ENCODE data around the gene KASH5.

Gene KASH5

GRCh38 chr19:49396738-49397505 is 8.9 kb downstream of the KASH5 start:
- DNase-seq = no peak

GRCh38 chr19:49398001-49398615 is 10.1 kb downstream of the KASH5 start:
- DNase-seq = no peak

- no peak for DNase-seq
These were observed 10.9 kb downstream of the KASH5 start for GRCh38 chr19:49398931-49399330.

GRCh38 chr19:49400029-49400428 is 12.0 kb downstream of the KASH5 start:
- no peak for DNase-seq

- DNase-seq = no peak
These were observed 15.5 kb downstream of the KASH5 start for GRCh38 chr19:49403404-49404187.

GRCh38 chr19:49407079-49407478 is 19.0 kb downstream of the KASH5 start:
- DNase-seq = no peak

- DNase-seq = no peak
These were observed 19.5 kb downstream of the KASH5 start for GRCh38 chr19:49407482-49408015.

- no peak for DNase-seq
These were observed 20.9 kb downstream of the KASH5 start for GRCh38 chr19:49408816-49409440.

GRCh38 chr19:49409441-49410029 is 21.5 kb downstream of the KASH5 start:
- DNase-seq = no peak

- DNase-seq = no peak
These were observed 23.8 kb downstream of the KASH5 start for GRCh38 chr19:49411681-49412326.

- DNase-seq = peak; percentile 70
These were observed 25.3 kb downstream of the KASH5 start for GRCh38 chr19:49413348-49413747.

- DNase-seq = no peak
These were observed 26.2 kb downstream of the KASH5 start for GRCh38 chr19:49414256-49414655.

- DNase-seq = peak; percentile 53
These were observed 27.2 kb downstream of the KASH5 start for GRCh38 chr19:49415102-49415809.

GRCh38 chr19:49415810-49416200 is 27.8 kb downstream of the KASH5 start:
- DNase-seq = no peak

- no peak for DNase-seq
These were observed 29.0 kb downstream of the KASH5 start for GRCh38 chr19:49417088-49417487.

GRCh38 chr19:49418511-49418910 is 30.5 kb downstream of the KASH5 start:
- DNase-seq = no peak

GRCh38 chr19:49419173-49419572 is 31.1 kb downstream of the KASH5 start:
- DNase-seq = no peak

- DNase-seq = no peak
These were observed 32.2 kb downstream of the KASH5 start for GRCh38 chr19:49420227-49420626.

GRCh38 chr19:49421039-49421877 is 33.2 kb downstream of the KASH5 start:
- DNase-seq = peak; percentile 79

GRCh38 chr19:49421878-49422202 is 33.8 kb downstream of the KASH5 start:
- no peak for DNase-seq
